Limb (tissue), 2 donors: ENCODE results near the gene RGMB.

ENCODE experiments used
- DNase-seq, 2 donors: peaks; one replicate each; pipeline ENCODE4 v3.0.0-alpha.2; 2016; ENCODE audit errors: extremely low spot score in 2 of 2

Gene RGMB

DNA sequence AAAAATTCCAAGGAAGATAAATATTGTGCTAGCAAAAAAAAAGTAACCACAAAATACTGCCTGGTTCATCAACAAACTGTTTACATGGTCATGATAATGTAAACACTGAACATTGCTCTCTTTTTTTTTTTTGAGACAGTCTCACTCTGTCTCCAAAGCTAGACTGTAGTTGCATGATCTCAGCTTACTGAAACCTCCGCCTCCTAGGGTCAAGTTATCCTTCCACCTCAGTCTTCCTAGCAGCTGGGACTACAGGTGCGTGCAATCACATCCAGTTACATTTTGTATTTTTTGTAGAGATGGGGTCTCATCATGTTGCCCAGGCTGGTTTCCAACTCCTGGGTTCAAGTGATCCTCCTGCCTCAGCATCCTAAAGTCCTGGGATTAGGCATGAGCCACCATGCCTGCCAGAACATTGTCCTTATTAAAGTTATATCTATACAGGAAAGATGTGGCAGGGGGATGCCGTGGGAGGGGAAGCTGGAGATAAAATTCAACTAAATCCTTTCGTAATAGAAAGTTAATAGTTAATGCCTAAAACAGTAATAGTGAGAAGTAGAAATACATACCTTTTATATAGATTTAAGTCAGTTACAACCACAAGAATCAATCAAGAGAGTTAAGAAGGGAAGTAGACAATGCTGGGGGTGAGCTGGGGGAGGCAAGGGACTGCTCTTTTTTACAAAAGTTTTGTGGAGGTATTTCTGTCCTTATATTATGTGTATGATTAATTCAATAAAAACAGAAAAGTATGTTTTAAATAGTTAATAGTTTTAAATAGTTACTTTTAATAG lies 52.3 kb downstream of the RGMB start:
- no peak for DNase-seq

- peak in 1 of 2 donors; percentile 61 for DNase-seq
These were observed 53.7 kb downstream of the RGMB start for GRCh38 chr5:98827161-98827560.

GRCh38 chr5:98827588-98828284 lies 54.3 kb downstream of the RGMB start:
- no peak for DNase-seq

DNA sequence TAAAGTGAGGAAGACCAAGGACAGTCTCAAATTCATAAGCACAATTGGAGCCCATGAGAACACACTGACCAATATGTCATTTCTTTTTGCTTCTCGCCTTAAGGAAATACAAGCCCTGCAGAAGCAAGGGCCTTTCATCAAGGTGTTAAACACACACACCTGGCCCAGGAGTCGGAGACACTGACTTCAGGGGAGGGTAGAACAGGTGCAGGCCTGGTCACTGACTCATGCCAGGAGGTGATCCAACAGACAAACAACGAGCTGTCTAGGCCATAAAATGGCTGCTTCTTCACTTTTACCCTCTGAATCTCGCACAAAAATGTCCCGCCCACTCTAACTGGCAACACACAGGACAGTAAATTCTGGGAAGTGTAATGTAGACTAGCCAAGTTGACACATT lies 62.7 kb downstream of the RGMB start:
- no peak for DNase-seq

- DNase-seq, result peak in 1 of 2 donors; percentile 37
These were observed 66.3 kb downstream of the RGMB start for GRCh38 chr5:98839469-98840383.

GRCh38 chr5:98840946-98841345 lies 67.5 kb downstream of the RGMB start:
- DNase-seq, result no peak

GRCh38 chr5:98843481-98843880 lies 70.0 kb downstream of the RGMB start:
- DNase-seq, result no peak

GRCh38 chr5:98844865-98845264 lies 71.4 kb downstream of the RGMB start:
- no peak for DNase-seq

DNA sequence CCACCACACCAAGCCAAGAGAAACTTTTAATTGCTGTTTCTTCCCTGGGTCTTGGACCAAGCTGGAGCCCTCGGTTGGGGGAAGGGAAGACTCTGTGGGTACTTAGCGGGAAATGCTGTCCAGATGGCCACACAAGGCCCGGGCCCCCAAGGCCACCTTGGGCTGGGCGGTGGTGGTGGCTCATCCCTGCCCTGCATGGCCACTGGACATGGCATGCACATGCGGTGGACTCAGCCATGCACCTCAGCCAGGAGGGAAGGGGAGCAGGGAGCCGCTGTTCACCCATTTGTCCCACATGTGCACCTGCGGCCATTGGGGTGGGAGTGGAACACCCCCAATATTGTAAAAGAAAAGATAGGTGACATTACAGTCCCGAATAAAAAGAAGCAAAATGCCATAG lies 72.4 kb downstream of the RGMB start:
- no peak for DNase-seq
